Nephron (organoid): Measurements from ENCODE around the gene SUPT3H.

ENCODE experiments used
- H3K27ac Mint-ChIP-seq, 3 experiments: 2 replicates each; pipeline ENCODE4 v1.8.0; 2020; ENCODE audit warnings: mixed read lengths in 3 of 3, mild to moderate bottlenecking in 2 of 3, moderate library complexity in 1 of 3
- H3K27me3 Mint-ChIP-seq: 2 replicates; pipeline ENCODE4 v1.8.0; 2021; ENCODE audit warnings: low read depth, mild to moderate bottlenecking, moderate library complexity, mixed read lengths
- H3K36me3 Mint-ChIP-seq: 2 replicates; pipeline ENCODE4 v1.8.0; 2020; ENCODE audit warnings: low read depth, mixed read lengths
- H3K4me1 Mint-ChIP-seq: 2 replicates; pipeline ENCODE4 v1.8.0; 2020; ENCODE audit warnings: mixed read lengths
- H3K4me3 Mint-ChIP-seq, 3 experiments: 2 replicates each; pipeline ENCODE4 v1.8.0; 2020; ENCODE audit warnings: mild to moderate bottlenecking in 3 of 3, mixed read lengths in 3 of 3, moderate library complexity in 2 of 3
- H3K9me3 Mint-ChIP-seq: 2 replicates; pipeline ENCODE4 v1.8.0; 2020; ENCODE audit warnings: mixed read lengths
- TF ChIP-seq, protein P1 (sequence below), 3 experiments: fragments of 200-600 bp; sonication (generic); IDR thresholded peaks; one replicate each; pipeline ENCODE4 v1.5.0; 2021; ENCODE audit warnings: antibody characterized with exemption in 3 of 3; ENCODE audit not compliant: unreplicated experiment in 3 of 3

The SUPT3H gene

DNA sequence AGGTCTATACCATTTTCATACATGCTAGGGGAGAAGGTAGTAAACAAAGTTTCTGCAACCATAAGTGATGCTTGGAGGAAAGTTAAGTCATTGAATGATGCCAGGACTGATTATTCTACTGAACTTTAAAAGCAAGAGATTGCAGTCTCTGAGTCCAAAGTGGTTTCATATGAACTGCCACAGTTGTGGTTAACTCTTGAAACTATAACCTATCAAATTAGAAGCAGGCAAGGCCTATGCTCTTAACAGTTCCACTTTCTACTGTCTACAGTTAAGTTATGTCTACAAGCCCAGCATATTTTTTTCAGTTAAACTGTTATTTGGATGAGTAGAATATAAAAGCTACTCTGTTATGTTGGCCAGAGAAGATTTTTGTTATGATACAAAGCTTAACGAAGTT, 376.1 kb downstream of the SUPT3H start:
- Mint-ChIP-seq H3K9me3 (no peaks in the 10 kb centered on the region), H3K36me3 (peaks cover 5% of the 10 kb centered on the region), H3K27me3 (no peaks in the 10 kb centered on the region), H3K4me3 (no peak overlapping the region), H3K27ac (no peak overlapping the region), H3K4me1 (no peaks in the 10 kb centered on the region)
- TF ChIP-seq, protein P1, sequence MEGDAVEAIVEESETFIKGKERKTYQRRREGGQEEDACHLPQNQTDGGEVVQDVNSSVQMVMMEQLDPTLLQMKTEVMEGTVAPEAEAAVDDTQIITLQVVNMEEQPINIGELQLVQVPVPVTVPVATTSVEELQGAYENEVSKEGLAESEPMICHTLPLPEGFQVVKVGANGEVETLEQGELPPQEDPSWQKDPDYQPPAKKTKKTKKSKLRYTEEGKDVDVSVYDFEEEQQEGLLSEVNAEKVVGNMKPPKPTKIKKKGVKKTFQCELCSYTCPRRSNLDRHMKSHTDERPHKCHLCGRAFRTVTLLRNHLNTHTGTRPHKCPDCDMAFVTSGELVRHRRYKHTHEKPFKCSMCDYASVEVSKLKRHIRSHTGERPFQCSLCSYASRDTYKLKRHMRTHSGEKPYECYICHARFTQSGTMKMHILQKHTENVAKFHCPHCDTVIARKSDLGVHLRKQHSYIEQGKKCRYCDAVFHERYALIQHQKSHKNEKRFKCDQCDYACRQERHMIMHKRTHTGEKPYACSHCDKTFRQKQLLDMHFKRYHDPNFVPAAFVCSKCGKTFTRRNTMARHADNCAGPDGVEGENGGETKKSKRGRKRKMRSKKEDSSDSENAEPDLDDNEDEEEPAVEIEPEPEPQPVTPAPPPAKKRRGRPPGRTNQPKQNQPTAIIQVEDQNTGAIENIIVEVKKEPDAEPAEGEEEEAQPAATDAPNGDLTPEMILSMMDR (IDR thresholded peaks at IDR 0.05; ENCODE audit: unreplicated experiment in 3 of 3): no peak

DNA sequence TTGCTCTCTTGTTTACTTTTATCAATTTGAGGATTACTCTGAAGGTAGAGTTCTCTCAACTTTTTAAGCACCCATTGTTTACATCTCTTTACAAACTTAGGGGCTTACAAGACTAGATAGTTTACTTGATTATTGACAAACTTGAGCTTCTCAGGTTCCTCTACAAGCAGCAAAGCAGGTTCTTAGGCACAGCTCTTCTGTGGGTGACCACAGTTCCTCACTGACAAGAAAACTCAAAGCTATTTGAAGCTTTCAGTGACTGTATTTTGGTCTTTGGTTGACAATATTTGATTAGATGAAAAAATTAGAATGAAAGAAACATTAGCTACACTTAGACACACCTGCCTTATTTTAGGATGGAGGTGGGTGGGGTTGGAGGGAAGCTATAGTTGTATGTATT, 376.9 kb downstream of the SUPT3H start:
- no peak overlapping the region for H3K27ac Mint-ChIP-seq
- TF ChIP-seq, protein P1 (IDR thresholded peaks at IDR 0.05; ENCODE audit: unreplicated experiment in 3 of 3): no peak
- no peaks in the 10 kb centered on the region for H3K4me1 Mint-ChIP-seq
- H3K4me3 Mint-ChIP-seq: no peak overlapping the region
- H3K9me3 Mint-ChIP-seq: no peaks in the 10 kb centered on the region
- no peaks in the 10 kb centered on the region for H3K27me3 Mint-ChIP-seq
- no peaks in the 10 kb centered on the region for H3K36me3 Mint-ChIP-seq

DNA sequence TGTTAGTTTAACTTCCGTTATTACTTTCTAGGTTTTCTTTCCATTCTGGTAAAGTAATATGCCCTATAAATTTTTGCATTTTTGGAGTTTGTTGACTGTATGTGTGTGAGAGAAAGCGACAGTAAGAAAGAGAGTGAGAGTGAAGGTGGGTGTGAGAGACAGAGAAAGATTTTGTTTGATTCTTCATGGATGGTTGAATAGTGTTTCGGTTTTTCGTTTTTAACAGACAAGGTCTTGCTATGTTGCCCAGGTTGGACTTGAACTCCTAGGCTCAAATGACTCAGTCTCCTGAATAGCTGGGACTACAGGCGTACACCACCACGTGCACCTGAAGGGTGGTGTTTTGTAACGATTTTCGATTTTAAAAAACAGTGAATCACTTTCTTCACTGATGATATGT, 378.7 kb downstream of the SUPT3H start:
- Mint-ChIP-seq H3K4me3 (no peak overlapping the region), H3K36me3 (no peaks in the 10 kb centered on the region), H3K27me3 (no peaks in the 10 kb centered on the region), H3K9me3 (no peaks in the 10 kb centered on the region), H3K4me1 (no peaks in the 10 kb centered on the region), H3K27ac (no peak overlapping the region)
- TF ChIP-seq, protein P1 (IDR thresholded peaks at IDR 0.05; ENCODE audit: unreplicated experiment in 3 of 3): no peak

DNA sequence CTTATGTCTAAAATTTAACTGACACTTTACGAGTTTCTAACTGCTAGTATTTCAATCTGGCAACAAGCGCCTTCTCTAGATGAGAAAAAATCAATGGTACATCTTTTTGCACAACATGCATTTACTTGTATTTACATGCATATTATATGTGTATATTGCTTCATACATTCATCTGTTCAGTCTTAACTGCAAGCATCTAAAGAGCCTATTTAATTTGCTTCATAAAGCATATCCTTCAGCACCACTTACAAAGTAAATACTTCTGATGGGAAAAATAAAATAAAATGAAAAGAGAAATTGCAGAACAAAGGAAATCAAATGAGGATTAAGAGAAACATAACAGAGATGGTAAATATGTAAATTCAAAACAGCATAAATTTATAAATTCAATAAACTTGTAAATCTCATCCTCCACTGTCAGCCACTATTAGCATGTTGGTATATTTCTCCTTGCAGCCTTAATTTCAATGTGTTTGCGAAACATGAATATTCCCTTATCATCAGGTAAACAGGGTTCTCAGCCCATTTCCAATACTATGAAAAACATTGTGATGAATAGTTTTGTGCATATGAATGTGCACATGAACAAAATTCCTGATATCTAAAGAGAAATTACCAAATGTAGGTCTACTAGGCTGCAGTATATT, 382.1 kb downstream of the SUPT3H start:
- TF ChIP-seq, protein P1 (IDR thresholded peaks at IDR 0.05; ENCODE audit: unreplicated experiment in 3 of 3): no peak
- Mint-ChIP-seq H3K4me1 (no peaks in the 10 kb centered on the region), H3K36me3 (no peaks in the 10 kb centered on the region), H3K27me3 (no peaks in the 10 kb centered on the region), H3K27ac (no peak overlapping the region), H3K9me3 (no peaks in the 10 kb centered on the region), H3K4me3 (no peak overlapping the region)

DNA sequence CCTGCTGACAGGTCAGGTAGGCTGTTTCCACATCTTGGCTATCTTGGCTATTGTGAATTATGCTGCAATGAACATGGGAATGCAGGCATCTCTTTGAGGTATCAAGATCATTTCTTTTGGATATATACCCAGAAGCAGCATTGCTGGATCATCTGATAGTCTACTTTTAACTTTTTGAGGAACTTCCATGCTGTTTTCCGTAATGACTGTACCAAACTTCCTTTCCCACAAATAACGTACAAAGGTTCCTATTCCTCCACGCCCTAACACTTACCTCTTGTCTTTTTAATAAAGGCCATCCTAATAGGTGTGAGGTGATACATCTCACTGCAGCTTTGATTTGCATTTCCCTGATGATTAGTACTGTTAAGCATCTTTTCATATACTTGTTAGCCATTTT, 388.3 kb downstream of the SUPT3H start:
- Mint-ChIP-seq H3K36me3 (no peaks in the 10 kb centered on the region), H3K27me3 (no peaks in the 10 kb centered on the region), H3K27ac (no peak overlapping the region), H3K4me3 (no peak overlapping the region), H3K9me3 (no peaks in the 10 kb centered on the region), H3K4me1 (no peaks in the 10 kb centered on the region)
- TF ChIP-seq, protein P1 (IDR thresholded peaks at IDR 0.05; ENCODE audit: unreplicated experiment in 3 of 3): no peak

DNA sequence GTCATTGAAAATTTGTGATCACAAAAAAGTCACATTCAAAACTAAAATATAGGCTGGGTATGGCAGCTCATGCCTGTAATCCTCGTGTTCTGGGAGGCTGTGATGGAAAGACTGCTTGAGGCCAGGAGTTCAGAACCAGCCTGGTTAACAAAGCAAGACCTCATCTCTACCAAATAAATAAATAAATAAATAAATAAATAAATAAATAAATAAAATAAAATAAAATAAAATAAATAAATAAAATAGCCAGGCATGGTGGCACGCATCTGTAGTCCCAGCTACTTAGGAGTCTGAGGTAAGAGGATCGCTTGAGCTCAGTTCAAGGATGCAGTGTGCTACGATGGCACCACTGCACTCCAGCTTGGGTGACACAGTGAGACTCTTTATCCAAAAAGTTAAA, 392.7 kb downstream of the SUPT3H start:
- TF ChIP-seq, protein P1 (IDR thresholded peaks at IDR 0.05; ENCODE audit: unreplicated experiment in 3 of 3): no peak
- H3K27me3 Mint-ChIP-seq: no peaks in the 10 kb centered on the region
- H3K4me1 Mint-ChIP-seq: no peaks in the 10 kb centered on the region
- H3K36me3 Mint-ChIP-seq: no peaks in the 10 kb centered on the region
- H3K9me3 Mint-ChIP-seq: no peaks in the 10 kb centered on the region
- no peak overlapping the region for H3K4me3 Mint-ChIP-seq
- H3K27ac Mint-ChIP-seq: no peak overlapping the region
